K562 (cell line): Measurements from ENCODE around the gene GRIK2. TPM values are rescaled to one million over a fixed set of nuclear protein-coding genes. Genes with fewer than 3 reads are reported as not detected.

Experiments
- ATAC-seq: fragments of 200-7000 bp; cut with Tn5 transposase; 3 replicates; pipeline ENCODE4 v1.9.1; 2020; ENCODE audit warnings: moderate library complexity
- BruUV-seq: library from RNA; stranded (reverse); fragments of 400-500 nt; replicated peaks from 2 replicates; lab custom pipeline; 2021; lab: Mats Ljungman, UMichigan
- CTCF ChIA-PET: fragments of 300-600 bp; formaldehyde crosslinking; extraction: SDS; loops from one replicate; lab custom pipeline; 2021; ENCODE audit warnings: low intra/inter-chr PET ratio; lab: Yijun Ruan, JAX
- POLR2A ChIA-PET: fragments of 300-600, 350-650 bp; sonication (Branson Sonifier 250); formaldehyde crosslinking; extraction: SDS; loops from one replicate; lab custom pipeline; 2021; ENCODE audit warnings: antibody characterized with exemption, inconsistent platforms; lab: Yijun Ruan, JAX
- DNase-seq, 4 experiments: peaks; one replicate each; pipeline versions ENCODE4 v3.0.0 to v3.0.0-alpha.2; 2011 to 2018; ENCODE audit warnings: low spot score in 3 of 4, mixed read lengths in 3 of 4; ENCODE audit errors: extremely low read depth in 1 of 4
- FAIRE-seq: peaks from 2 replicates; lab custom pipeline; 2011; peaks lifted over from hg19 to GRCh38; lab: Jason Lieb, UNC
- H2AFZ ChIP-seq: 2 replicates; pipeline ENCODE4 v1.6.0; 2011; ENCODE audit warnings: low read depth, low read length, control low read depth, inconsistent platforms
- H3K27ac ChIP-seq: fragments of 200-600 bp; 3 replicates; pipeline ENCODE4 v1.8.0; 2011; ENCODE audit warnings: low read depth, mild to moderate bottlenecking, control low read depth, inconsistent platforms, low read length, moderate library complexity, mixed read lengths; ENCODE audit errors: extremely low read depth
- H3K27me3 ChIP-seq, 2 experiments: fragments of 300-600 bp in 1 of 2; 2 replicates in 1 of 2; 3 replicates in 1 of 2; pipeline versions ENCODE4 v1.6.0 to v1.8.0; 2011; ENCODE audit warnings: inconsistent platforms in 2 of 2, low read length in 2 of 2, mild to moderate bottlenecking in 1 of 2, mixed read lengths in 1 of 2, moderate library complexity in 1 of 2; ENCODE audit not compliant: control insufficient read depth in 2 of 2, insufficient read depth in 2 of 2
- H3K36me3 ChIP-seq: fragments of 300-600 bp; 3 replicates; pipeline ENCODE4 v1.8.0; 2011; ENCODE audit warnings: mild to moderate bottlenecking, low read length, inconsistent platforms; ENCODE audit not compliant: control insufficient read depth, insufficient read depth
- H3K4me1 ChIP-seq, 2 experiments: fragments of 200-600 bp in 1 of 2; replicated peaks in 1 of 2; 2 replicates in 1 of 2; 3 replicates in 1 of 2; pipeline versions ENCODE4 v1.5.1 to v1.8.0; 2011; ENCODE audit warnings: inconsistent platforms in 2 of 2, low read length in 2 of 2, mild to moderate bottlenecking in 1 of 2, mixed read lengths in 1 of 2, moderate library complexity in 1 of 2; ENCODE audit not compliant: control insufficient read depth in 2 of 2, insufficient read depth in 2 of 2
- H3K4me2 ChIP-seq: 2 replicates; pipeline ENCODE4 v1.6.1; 2011; ENCODE audit warnings: low read length, control low read depth, inconsistent platforms, mixed read lengths; ENCODE audit not compliant: insufficient read depth
- H3K4me3 ChIP-seq: fragments of 200-600 bp; sonication (generic), shearing (Covaris generic); 2 replicates; pipeline ENCODE4 v1.5.1; 2016; ENCODE audit warnings: control low read depth, inconsistent platforms
- H3K79me2 ChIP-seq: fragments of 200-600 bp; 3 replicates; pipeline ENCODE4 v1.8.0; 2011; ENCODE audit warnings: low read length, inconsistent platforms; ENCODE audit not compliant: control insufficient read depth, insufficient read depth
- H3K9ac ChIP-seq, 2 experiments: 2 replicates each; pipeline versions ENCODE4 v1.6.0 to v1.6.1; 2011; ENCODE audit warnings: low read depth in 2 of 2, low read length in 2 of 2, control low read depth in 1 of 2, inconsistent platforms in 1 of 2, mild to moderate bottlenecking in 1 of 2, mixed read lengths in 1 of 2; ENCODE audit not compliant: insufficient read depth in 1 of 2
- H3K9me1 ChIP-seq: one replicate; pipeline ENCODE4 v1.6.0; 2011; ENCODE audit warnings: inconsistent platforms, mild to moderate bottlenecking, low read length, moderate library complexity; ENCODE audit not compliant: control insufficient read depth, insufficient read depth
- H3K9me3 ChIP-seq: replicated peaks from 2 replicates; pipeline ENCODE4 v1.5.1; 2011; ENCODE audit warnings: low read depth, low read length, inconsistent platforms; ENCODE audit not compliant: control insufficient read depth, insufficient read depth
- H4K20me1 ChIP-seq: replicated peaks from 2 replicates; pipeline ENCODE4 v1.6.1; 2011; ENCODE audit warnings: low read length, inconsistent platforms, mixed read lengths; ENCODE audit not compliant: control insufficient read depth, insufficient read depth
- CCNT2 ChIP-seq: IDR thresholded peaks from 2 replicates; pipeline ENCODE4 v1.6.1; 2011; ENCODE audit warnings: borderline replicate concordance, low read depth, mild to moderate bottlenecking, moderate library complexity, mixed read lengths, low read length; ENCODE audit not compliant: insufficient read length; ENCODE audit errors: extremely low read depth
- COPS2 ChIP-seq: fragments of 450-650 bp; conservative IDR thresholded peaks from 2 replicates; pipeline ENCODE4 v1.6.1; 2016; ENCODE audit warnings: mild to moderate bottlenecking, moderate library complexity
- CTCF ChIP-seq, 3 experiments: IDR thresholded peaks in 2 of 3; conservative IDR thresholded peaks in 1 of 3; 2 replicates each; pipeline ENCODE4 v1.5.1; 2011 to 2012; ENCODE audit warnings: low read length in 3 of 3, mild to moderate bottlenecking in 3 of 3, control low read depth in 2 of 3, improper control_type of control experiment in 1 of 3, inconsistent platforms in 1 of 3, low read depth in 1 of 3, mixed read lengths in 1 of 3, moderate library complexity in 1 of 3; ENCODE audit not compliant: insufficient read depth in 2 of 3
- ETS2 ChIP-seq: IDR thresholded peaks from 2 replicates; pipeline ENCODE4 v1.6.1; 2016; ENCODE audit warnings: borderline replicate concordance, missing genetic modification characterization, mild to moderate bottlenecking, moderate library complexity, missing compliant biosample characterization; ENCODE audit not compliant: poor library complexity, severe bottlenecking
- HNRNPH1 ChIP-seq: fragments of 200-400 bp; formaldehyde crosslinking; optimal IDR thresholded peaks from 2 replicates; pipeline ENCODE3; 2017; ENCODE audit warnings: low read depth, mild to moderate bottlenecking, low read length, moderate library complexity
- MAFF ChIP-seq: IDR thresholded peaks from 2 replicates; pipeline ENCODE4 v1.6.1; 2012; ENCODE audit warnings: low read length, improper control_type of control experiment
- MCM5 ChIP-seq: fragments of 450-650 bp; IDR thresholded peaks from 2 replicates; pipeline ENCODE4 v1.6.1; 2016; ENCODE audit warnings: low read depth
- MECOM ChIP-seq: fragments of 250-450 bp; sonication (Bioruptor Pico); IDR thresholded peaks from 2 replicates; pipeline ENCODE4 v1.8.0; 2022; ENCODE audit warnings: inconsistent platforms
- MXD1 ChIP-seq: fragments of 250-450 bp; sonication (Bioruptor Pico); IDR thresholded peaks from 2 replicates; pipeline ENCODE4 v1.8.0; 2021; ENCODE audit warnings: borderline replicate concordance, mild to moderate bottlenecking, moderate library complexity; ENCODE audit not compliant: poor library complexity, severe bottlenecking
- PHB ChIP-seq: fragments of 250-450 bp; sonication (Bioruptor Pico); IDR thresholded peaks from 2 replicates; pipeline ENCODE4 v1.5.0; 2021
- POLR2H ChIP-seq: IDR thresholded peaks from 2 replicates; pipeline ENCODE4 v1.6.1; 2016; ENCODE audit warnings: missing genetic modification characterization, low read depth, mild to moderate bottlenecking, control low read depth, missing compliant biosample characterization, moderate library complexity
- SMARCC2 ChIP-seq: fragments of 450-650 bp; IDR thresholded peaks from 2 replicates; pipeline ENCODE4 v1.6.1; 2017; ENCODE audit warnings: antibody characterized with exemption, moderate library complexity, mild to moderate bottlenecking, low read depth
- SRF ChIP-seq, 2 experiments: fragments of 250-450, 450-650 bp in 1 of 2; sonication (Bioruptor Pico) in 1 of 2; sonication (generic) in 1 of 2; formaldehyde crosslinking; IDR thresholded peaks; 2 replicates each; pipeline versions ENCODE4 v1.5.0 to v1.5.1; 2020 to 2022; ENCODE audit warnings: mild to moderate bottlenecking in 1 of 2, missing genetic modification reagents in 1 of 2
- TAL1 ChIP-seq: fragments of 450-650 bp; IDR thresholded peaks from 2 replicates; pipeline ENCODE4 v1.6.1; 2016; ENCODE audit warnings: mild to moderate bottlenecking
- TFAM ChIP-seq: fragments of 250-450 bp; sonication (Bioruptor Pico); conservative IDR thresholded peaks from 2 replicates; pipeline ENCODE4 v1.5.0; 2021; ENCODE audit warnings: mild to moderate bottlenecking, moderate library complexity
- XRCC3 ChIP-seq: fragments of 450-650 bp; IDR thresholded peaks from 2 replicates; pipeline ENCODE4 v1.6.1; 2017; ENCODE audit warnings: mild to moderate bottlenecking, moderate library complexity
- ZNF197 ChIP-seq: fragments of 200-800 bp; sonication (Bioruptor generic); IDR thresholded peaks from 2 replicates; pipeline ENCODE4 v1.6.1; 2016; ENCODE audit warnings: low read depth, missing genetic modification characterization, missing compliant biosample characterization
- ZNF3 ChIP-seq: fragments of 250-450 bp; sonication (Bioruptor Pico); IDR thresholded peaks from 2 replicates; pipeline ENCODE4 v1.5.0; 2021; ENCODE audit warnings: mild to moderate bottlenecking, moderate library complexity
- ZNF384 ChIP-seq: IDR thresholded peaks from 2 replicates; pipeline ENCODE4 v1.6.1; 2012; ENCODE audit warnings: low read depth, low read length, improper control_type of control experiment
- in situ Hi-C: fragments of 300-500 bp; cut with MboI; formaldehyde crosslinking; loops from 4 replicates; pipeline ENCODE4 v1.15.0; 2018; ENCODE audit warnings: inconsistent platforms, mixed read lengths
- intact Hi-C: fragments of 100-400 bp; cut with micrococcal nuclease; formaldehyde crosslinking; loops from 2 replicates; pipeline ENCODE4 v1.14.2; 2022
- polyA plus RNA-seq, 8 experiments: library from polyadenylated mRNA; depleted of rRNA in 4 of 8; stranded (reverse) in 5 of 8; unstranded in 3 of 8; fragments of >200 nt; fragmentation: Nextera tagmentation in 2 of 8; fragmentation: Illumina TruSeq in 1 of 8; extraction: Ambion mirVana in 2 of 8; extraction: Trizol in 1 of 8; gene quantifications; 2 replicates each; pipeline versions ENCODE4 v1.2.1 to v1.2.3, GENCODE V29; 2011 to 2014; ENCODE audit warnings: inconsistent platforms in 1 of 8, missing spikeins in 1 of 8
- total RNA-seq, 7 experiments: library from RNA; depleted of rRNA in 6 of 7; stranded (reverse); fragments of >200 nt in 6 of 7; fragmentation: Illumina TruSeq in 2 of 7; extraction: Trizol in 2 of 7; gene quantifications; 2 replicates each; pipeline versions ENCODE4 v1.2.1 to v1.2.3, GENCODE V29; 2011 to 2021; ENCODE audit warnings: low replicate concordance in 1 of 7

The GRIK2 gene
- total and polyA plus RNA-seq, 9 of the 15 experiments (the other 6 are each of a cell fraction or from before 2014, with no cell fraction given) = not detected

- intact Hi-C loops = no loop called here
These were observed 1.4 kb downstream of the GRIK2 start for GRCh38 chr6:101394936-101395335.

More at GRCh38 chr6:101394936-101395335, 1.4 kb downstream of the GRIK2 start:
- no peak overlapping the region for H3K4me2 ChIP-seq
- ChIA-PET POLR2A (no interaction called here), CTCF (no interaction called here)
- no peak overlapping the region for H3K9ac ChIP-seq
- H3K4me1 ChIP-seq = peaks cover 0 to 9% of the 10 kb centered on the region in 2 experiments; a peak in 2 of 5 replicates
- no peak for DNase-seq
- no peak overlapping the region for H3K4me3 ChIP-seq
- TF ChIP-seq COPS2 (no peak), PHB (CRISPR knock-in tag) (no peak), ZNF384 (no peak), POLR2H (tag) (no peak), TAL1 (no peak), HNRNPH1 (no peak), TFAM (no peak), ZNF3 (no peak), CTCF (IDR thresholded peaks at IDR 0.05 in 2 of 3, conservative IDR thresholded peaks at IDR 0.05 in 1 of 3; ENCODE audit: insufficient read depth in 2 of 3, low read depth in 1 of 3, low read length in 3 of 3) (no peak), SMARCC2 (no peak), ZNF197 (CRISPR knock-in tag) (no peak), XRCC3 (no peak), MECOM (no peak), MXD1 (CRISPR knock-in tag) (no peak), MAFF (no peak), MCM5 (no peak), SRF (CRISPR knock-in tag; IDR thresholded peaks at IDR 0.05) (no peak), CCNT2 (no peak), ETS2 (tag) (no peak)
- no peak overlapping the region for H2AFZ ChIP-seq
- H3K79me2 ChIP-seq = no peaks in the 10 kb centered on the region
- peaks cover 0 to 7% of the 10 kb centered on the region in 2 experiments; a peak in 2 of 5 replicates for H3K27me3 ChIP-seq
- FAIRE-seq = no peak
- no peaks in the 10 kb centered on the region for H3K9me1 ChIP-seq
- H3K9me3 ChIP-seq = no peaks in the 10 kb centered on the region
- H3K27ac ChIP-seq = no peak overlapping the region
- no peaks in the 10 kb centered on the region for H4K20me1 ChIP-seq
- ATAC-seq = no peak
- no TSS peak for BruUV-seq
- in situ Hi-C loops = no loop called here
- no peaks in the 10 kb centered on the region for H3K36me3 ChIP-seq
